ENCODE measurements around the gene DFFB.

The DFFB gene

DNA sequence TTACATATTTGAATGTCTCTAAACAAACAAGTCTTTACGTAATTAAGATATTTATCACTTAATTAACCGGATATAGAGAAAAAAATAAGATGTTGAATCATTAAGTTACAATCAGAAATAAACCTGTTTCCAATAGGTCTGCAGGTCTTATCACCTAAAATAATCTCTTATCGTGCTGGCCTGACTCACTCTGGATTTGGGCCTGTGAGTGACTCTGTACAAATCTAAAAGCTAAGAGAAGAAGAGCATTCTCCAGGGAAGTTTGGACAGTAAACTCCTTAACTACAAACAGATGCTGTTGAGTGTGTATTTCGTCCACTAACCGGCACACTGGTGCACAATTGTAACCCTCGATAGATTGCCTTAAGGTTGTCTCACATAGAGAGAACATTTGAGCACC is 25.6 kb upstream of the DFFB start:
- no peak for DNase-seq (ENCODE audit: low spot score)
- Histone ChIP-seq H3K27ac (no peak overlapping the region), H3K4me3 (no peak overlapping the region)
- TF ChIP-seq CTCF (IDR thresholded peaks at IDR 0.05), result no peak

DNA sequence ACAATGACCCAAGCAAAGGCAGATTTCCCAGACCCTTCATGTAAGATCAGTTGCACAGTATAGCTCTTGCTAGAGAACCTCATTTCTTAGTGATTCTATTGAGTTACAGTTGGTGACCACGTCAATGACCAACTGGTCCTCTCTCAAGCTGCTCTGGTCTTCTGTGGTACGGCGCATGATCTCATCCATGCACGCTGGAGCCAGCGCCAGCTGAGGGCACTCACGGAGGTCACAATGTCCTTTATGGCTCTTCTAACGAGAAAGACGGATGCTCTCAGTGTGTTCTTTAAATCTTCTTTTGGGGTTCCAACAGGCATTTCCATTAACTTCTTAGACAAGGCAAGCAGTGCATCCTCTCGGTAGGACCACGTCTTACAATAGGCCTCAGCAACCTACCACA is 22.6 kb upstream of the DFFB start:
- no peak for TF ChIP-seq CTCF (IDR thresholded peaks at IDR 0.05)
- no peak overlapping the region for H3K27ac ChIP-seq
- no peak overlapping the region for H3K4me3 ChIP-seq
- no peak for DNase-seq (ENCODE audit: low spot score)

DNA sequence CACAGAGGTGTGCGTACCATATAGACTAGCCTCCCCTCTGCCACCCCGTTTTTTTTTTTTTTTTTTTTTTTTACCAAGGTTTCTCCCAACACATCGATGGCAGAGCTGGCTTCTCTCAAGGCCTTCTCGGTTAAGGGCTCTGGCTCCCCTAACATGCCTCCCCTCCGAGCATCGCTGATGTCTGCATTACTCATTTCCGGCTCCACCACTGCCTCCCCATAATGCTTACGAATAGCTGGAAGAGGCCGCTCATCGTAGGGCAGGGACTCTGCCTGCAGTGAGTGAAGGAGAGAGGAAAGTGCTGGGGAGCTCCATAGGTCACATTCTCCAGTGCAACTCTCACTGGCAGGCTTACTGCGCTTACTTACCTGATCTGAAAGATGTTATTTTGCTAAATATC is 20.9 kb upstream of the DFFB start:
- H3K4me3 ChIP-seq, result no peak overlapping the region
- DNase-seq (ENCODE audit: low spot score), result no peak
- no peak overlapping the region for H3K27ac ChIP-seq
- TF ChIP-seq CTCF (IDR thresholded peaks at IDR 0.05), result no peak

- no peak for DNase-seq (ENCODE audit: low spot score)
- no peak overlapping the region for H3K4me3 ChIP-seq
- no peak overlapping the region for H3K27ac ChIP-seq
- no peak for TF ChIP-seq CTCF (IDR thresholded peaks at IDR 0.05)
Measured at GRCh38 chr1:3837200-3837599, 20.1 kb upstream of the DFFB start.

DNA sequence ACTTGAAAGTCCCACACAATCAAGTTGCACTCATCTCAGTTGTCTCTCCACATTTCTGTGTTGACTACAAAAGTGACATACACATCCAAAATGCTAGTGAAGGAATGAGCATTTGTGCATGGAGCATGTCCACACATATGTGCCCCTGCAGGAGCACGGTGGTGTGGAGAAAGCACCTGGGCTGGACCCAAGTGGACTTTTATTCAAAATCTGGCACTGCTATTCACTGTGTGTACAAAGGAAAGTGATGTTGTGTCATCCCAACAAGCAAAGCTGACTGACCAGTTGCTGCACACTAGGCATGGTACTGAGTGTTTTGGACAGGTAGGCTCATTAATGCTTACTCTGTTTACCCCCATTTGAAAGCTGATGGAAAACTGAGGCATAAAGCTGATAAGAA is 19.6 kb upstream of the DFFB start:
- TF ChIP-seq CTCF (IDR thresholded peaks at IDR 0.05), result no peak
- no peak for DNase-seq (ENCODE audit: low spot score)
- Histone ChIP-seq H3K27ac (no peak overlapping the region), H3K4me3 (no peak overlapping the region)

- Histone ChIP-seq H3K4me3 (no peak overlapping the region), H3K27ac (no peak overlapping the region)
- no peak for DNase-seq (ENCODE audit: low spot score)
- no peak for TF ChIP-seq CTCF (IDR thresholded peaks at IDR 0.05)
Measured at GRCh38 chr1:3838788-3839187, 18.5 kb upstream of the DFFB start.

- no peak for DNase-seq (ENCODE audit: low spot score)
- TF ChIP-seq CTCF (IDR thresholded peaks at IDR 0.05), result no peak
- no peak overlapping the region for H3K4me3 ChIP-seq
- H3K27ac ChIP-seq, result no peak overlapping the region
Measured at GRCh38 chr1:3841491-3841890, 15.8 kb upstream of the DFFB start.
